Measurements from ENCODE around the gene CRIP2.

DNA sequence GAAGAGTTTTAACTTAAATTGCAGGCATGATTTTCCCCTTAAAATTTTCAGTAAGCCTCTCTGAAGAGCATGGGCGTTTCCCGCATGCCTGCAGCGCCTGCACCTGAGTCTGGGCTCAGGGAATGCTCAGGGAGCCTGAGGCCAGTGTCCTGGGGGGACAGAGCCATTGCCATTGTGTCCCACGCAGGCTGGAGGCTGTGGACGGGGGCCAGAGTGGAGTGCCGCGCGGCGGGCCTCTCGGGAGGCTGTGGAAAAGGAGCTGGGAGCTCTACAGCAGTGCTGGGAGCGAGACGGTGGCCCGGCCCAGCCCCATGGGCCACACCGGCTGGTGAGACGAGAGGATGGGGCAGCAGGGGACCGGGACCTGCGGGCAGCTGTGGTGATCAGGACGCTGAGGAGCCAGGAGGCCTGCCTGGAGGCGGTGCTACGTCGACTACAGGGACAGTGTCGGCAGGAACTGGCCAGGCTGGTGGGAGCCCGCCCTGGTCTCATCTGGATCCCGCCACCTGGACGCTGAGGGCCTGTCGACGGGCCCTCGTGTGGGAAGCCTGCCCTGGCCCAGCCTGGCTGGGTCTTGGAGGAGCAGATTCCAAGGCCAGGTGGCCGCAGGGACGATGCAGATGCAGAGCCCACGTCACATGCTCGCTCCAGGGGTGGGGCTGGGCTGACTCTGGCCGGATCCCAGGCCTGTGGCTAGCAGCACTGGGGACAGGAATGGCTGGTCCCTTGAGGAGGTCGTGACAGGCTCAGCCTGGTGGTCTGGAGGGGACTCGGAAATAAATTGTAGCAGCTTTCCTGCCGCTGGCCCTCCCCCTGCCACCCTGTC lies 24.0 kb downstream of the CRIP2 start:
- TF ChIP-seq POLR2AphosphoS5 (IDR thresholded peaks at IDR 0.05; ENCODE audit: control insufficient read depth, insufficient read depth, low read depth, low read length) (no peak), NCOA1 (IDR thresholded peaks at IDR 0.05; ENCODE audit: low read depth) (no peak), EP300 (IDR thresholded peaks at IDR 0.05; ENCODE audit: low read length) (no peak), PTTG1 (tag; IDR thresholded peaks at IDR 0.05; ENCODE audit: low read depth) (no peak), MXI1 (IDR thresholded peaks at IDR 0.05; ENCODE audit: low read depth, low read length) (no peak), SRSF9 (IDR thresholded peaks at IDR 0.05; ENCODE audit: borderline replicate concordance, low read depth, low read length) (no peak), HNRNPH1 (optimal IDR thresholded peaks at IDR 0.05; ENCODE audit: low read depth, low read length) (no peak), ZNF274 (IDR thresholded peaks at IDR 0.05; ENCODE audit: borderline replicate concordance, low read depth, low read length) (no peak), TAF1 (IDR thresholded peaks at IDR 0.05; ENCODE audit: control insufficient read depth, extremely low read depth, insufficient read depth, low read length, severe bottlenecking) (no peak)
- TF ChIP-seq, protein P1, sequence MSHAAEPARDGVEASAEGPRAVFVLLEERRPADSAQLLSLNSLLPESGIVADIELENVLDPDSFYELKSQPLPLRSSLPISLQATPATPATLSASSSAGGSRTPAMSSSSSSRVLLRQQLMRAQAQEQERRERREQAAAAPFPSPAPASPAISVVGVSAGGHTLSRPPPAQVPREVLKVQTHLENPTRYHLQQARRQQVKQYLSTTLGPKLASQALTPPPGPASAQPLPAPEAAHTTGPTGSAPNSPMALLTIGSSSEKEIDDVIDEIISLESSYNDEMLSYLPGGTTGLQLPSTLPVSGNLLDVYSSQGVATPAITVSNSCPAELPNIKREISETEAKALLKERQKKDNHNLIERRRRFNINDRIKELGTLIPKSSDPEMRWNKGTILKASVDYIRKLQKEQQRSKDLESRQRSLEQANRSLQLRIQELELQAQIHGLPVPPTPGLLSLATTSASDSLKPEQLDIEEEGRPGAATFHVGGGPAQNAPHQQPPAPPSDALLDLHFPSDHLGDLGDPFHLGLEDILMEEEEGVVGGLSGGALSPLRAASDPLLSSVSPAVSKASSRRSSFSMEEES (CRISPR knock-in tag; IDR thresholded peaks at IDR 0.05) = no peak
